Panc1 (cell line): Measurements from ENCODE around the gene INO80C.

Experiments
- POLR2AphosphoS5 ChIP-seq: IDR thresholded peaks from 2 replicates; pipeline ENCODE4 v1.6.1; 2012; ENCODE audit warnings: mild to moderate bottlenecking, low read depth, low read length, moderate library complexity
- TF ChIP-seq, protein P1 (sequence below): fragments of 450-650 bp; IDR thresholded peaks from 2 replicates; pipeline ENCODE4 v1.5.1; 2017; ENCODE audit warnings: mild to moderate bottlenecking
- TF ChIP-seq, protein P2 (sequence below), 2 experiments: IDR thresholded peaks; 2 replicates each; pipeline ENCODE4 v1.6.1; 2011 to 2012; ENCODE audit warnings: low read depth in 2 of 2, control low read depth in 1 of 2, low read length in 1 of 2, mild to moderate bottlenecking in 1 of 2, moderate library complexity in 1 of 2; ENCODE audit not compliant: insufficient read depth in 1 of 2

DNA sequence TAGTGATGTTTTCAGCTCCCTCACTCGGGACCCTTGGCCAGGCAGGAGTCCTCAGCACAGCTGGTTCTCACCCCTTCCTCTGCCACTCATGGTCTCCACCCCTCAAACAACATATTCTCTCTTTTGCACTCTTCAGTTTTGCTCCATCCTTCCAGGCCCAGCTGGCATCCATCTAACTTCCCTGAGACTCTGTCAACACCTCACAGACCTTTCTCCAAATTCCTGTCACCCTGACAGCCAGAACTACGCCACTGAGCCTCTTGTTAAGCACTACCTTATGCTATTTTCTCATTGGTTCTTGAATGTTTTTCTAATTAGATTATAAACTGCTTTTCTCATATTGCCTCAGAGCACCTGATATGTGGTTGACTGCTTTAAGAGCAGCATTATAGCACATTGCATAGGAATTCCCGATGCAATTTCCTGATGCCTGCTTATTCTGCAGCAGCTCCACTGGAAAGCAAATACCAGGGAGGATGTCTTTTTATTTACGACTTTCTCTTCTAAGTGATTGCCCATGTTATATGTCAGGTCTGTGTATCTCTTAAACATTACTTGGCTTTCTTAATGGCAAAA is 12.4 kb upstream of the INO80C start:
- TF ChIP-seq, protein P1, sequence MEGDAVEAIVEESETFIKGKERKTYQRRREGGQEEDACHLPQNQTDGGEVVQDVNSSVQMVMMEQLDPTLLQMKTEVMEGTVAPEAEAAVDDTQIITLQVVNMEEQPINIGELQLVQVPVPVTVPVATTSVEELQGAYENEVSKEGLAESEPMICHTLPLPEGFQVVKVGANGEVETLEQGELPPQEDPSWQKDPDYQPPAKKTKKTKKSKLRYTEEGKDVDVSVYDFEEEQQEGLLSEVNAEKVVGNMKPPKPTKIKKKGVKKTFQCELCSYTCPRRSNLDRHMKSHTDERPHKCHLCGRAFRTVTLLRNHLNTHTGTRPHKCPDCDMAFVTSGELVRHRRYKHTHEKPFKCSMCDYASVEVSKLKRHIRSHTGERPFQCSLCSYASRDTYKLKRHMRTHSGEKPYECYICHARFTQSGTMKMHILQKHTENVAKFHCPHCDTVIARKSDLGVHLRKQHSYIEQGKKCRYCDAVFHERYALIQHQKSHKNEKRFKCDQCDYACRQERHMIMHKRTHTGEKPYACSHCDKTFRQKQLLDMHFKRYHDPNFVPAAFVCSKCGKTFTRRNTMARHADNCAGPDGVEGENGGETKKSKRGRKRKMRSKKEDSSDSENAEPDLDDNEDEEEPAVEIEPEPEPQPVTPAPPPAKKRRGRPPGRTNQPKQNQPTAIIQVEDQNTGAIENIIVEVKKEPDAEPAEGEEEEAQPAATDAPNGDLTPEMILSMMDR, result no peak
- TF ChIP-seq, protein P2, sequence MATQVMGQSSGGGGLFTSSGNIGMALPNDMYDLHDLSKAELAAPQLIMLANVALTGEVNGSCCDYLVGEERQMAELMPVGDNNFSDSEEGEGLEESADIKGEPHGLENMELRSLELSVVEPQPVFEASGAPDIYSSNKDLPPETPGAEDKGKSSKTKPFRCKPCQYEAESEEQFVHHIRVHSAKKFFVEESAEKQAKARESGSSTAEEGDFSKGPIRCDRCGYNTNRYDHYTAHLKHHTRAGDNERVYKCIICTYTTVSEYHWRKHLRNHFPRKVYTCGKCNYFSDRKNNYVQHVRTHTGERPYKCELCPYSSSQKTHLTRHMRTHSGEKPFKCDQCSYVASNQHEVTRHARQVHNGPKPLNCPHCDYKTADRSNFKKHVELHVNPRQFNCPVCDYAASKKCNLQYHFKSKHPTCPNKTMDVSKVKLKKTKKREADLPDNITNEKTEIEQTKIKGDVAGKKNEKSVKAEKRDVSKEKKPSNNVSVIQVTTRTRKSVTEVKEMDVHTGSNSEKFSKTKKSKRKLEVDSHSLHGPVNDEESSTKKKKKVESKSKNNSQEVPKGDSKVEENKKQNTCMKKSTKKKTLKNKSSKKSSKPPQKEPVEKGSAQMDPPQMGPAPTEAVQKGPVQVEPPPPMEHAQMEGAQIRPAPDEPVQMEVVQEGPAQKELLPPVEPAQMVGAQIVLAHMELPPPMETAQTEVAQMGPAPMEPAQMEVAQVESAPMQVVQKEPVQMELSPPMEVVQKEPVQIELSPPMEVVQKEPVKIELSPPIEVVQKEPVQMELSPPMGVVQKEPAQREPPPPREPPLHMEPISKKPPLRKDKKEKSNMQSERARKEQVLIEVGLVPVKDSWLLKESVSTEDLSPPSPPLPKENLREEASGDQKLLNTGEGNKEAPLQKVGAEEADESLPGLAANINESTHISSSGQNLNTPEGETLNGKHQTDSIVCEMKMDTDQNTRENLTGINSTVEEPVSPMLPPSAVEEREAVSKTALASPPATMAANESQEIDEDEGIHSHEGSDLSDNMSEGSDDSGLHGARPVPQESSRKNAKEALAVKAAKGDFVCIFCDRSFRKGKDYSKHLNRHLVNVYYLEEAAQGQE (IDR thresholded peaks at IDR 0.05; ENCODE audit: insufficient read depth in 1 of 2, low read depth in 2 of 2, low read length in 1 of 2), result no peak
- no peak for TF ChIP-seq POLR2AphosphoS5
